ENCODE data around the gene CABCOCO1. TPM values are rescaled to one million over a fixed set of nuclear protein-coding genes. Genes with fewer than 3 reads are reported as not detected.

Gene CABCOCO1
- total RNA-seq, 2 donors from 2014 or later: not detected

DNA sequence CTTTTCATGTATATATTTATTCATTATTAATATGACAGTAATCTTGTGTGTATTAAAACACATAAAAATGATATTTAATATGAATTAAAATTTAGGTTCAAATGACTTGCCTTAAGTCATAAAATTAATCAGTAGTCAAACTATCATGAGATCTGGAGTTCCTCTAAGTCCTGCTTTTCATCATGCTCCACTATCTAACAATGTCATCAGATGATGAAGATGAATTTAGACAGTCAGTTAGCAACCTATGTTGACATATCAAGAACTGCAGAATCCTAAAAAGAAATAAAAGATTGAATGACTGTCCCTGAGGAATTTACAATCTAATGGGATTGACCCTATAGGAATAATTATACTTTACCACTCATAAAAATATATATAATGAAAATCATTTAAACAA is 7.1 kb downstream of the CABCOCO1 start:
- intact Hi-C loops (cut with DNase I): no loop called here
- no peak overlapping the region for H3K4me3 ChIP-seq

DNA sequence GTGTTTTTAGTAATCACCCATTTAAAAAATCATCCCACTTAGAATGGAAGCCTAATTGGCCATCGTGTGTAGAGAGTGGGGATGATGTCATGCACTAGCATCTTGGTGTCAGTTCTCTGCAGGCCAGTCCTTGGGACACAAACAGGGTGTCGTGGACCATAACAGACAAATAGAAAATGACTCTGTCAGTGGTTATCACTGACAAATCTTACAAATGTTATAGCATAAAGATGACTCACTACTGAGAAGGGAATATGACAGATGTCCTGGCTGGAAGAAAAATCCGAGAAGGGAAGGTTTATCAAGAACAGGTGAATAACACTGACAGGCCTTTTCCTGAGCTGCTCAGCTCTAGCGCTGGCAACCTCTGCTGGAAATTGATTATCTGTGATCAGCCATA is 10.6 kb downstream of the CABCOCO1 start:
- no peaks in the 10 kb centered on the region for H3K27me3 ChIP-seq
- H3K27ac ChIP-seq: no peak overlapping the region
- no peaks in the 10 kb centered on the region for H3K36me3 ChIP-seq (replicated peaks in 1 of 2; ENCODE audit: insufficient read depth in 1 of 2, low read depth in 2 of 2)
- WGBS, 2 donors: 62 to 66% methylated on average over 4 of the region's 4 CpGs
- DNase-seq (no peak), ATAC-seq (no peak)
- intact Hi-C loops (cut with DNase I): no loop called here
- H3K4me3 ChIP-seq: no peak overlapping the region
- no peaks in the 10 kb centered on the region for H3K9me3 ChIP-seq
- H3K4me1 ChIP-seq: no peaks in the 10 kb centered on the region
- no peak for TF ChIP-seq POLR2A (IDR thresholded peaks at IDR 0.05)
- TF ChIP-seq, protein P1, sequence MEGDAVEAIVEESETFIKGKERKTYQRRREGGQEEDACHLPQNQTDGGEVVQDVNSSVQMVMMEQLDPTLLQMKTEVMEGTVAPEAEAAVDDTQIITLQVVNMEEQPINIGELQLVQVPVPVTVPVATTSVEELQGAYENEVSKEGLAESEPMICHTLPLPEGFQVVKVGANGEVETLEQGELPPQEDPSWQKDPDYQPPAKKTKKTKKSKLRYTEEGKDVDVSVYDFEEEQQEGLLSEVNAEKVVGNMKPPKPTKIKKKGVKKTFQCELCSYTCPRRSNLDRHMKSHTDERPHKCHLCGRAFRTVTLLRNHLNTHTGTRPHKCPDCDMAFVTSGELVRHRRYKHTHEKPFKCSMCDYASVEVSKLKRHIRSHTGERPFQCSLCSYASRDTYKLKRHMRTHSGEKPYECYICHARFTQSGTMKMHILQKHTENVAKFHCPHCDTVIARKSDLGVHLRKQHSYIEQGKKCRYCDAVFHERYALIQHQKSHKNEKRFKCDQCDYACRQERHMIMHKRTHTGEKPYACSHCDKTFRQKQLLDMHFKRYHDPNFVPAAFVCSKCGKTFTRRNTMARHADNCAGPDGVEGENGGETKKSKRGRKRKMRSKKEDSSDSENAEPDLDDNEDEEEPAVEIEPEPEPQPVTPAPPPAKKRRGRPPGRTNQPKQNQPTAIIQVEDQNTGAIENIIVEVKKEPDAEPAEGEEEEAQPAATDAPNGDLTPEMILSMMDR (IDR thresholded peaks at IDR 0.05): no peak

More for the DNA sequence above, 7.1 kb downstream of the CABCOCO1 start:
- DNase-seq (no peak), ATAC-seq (no peak)
- Histone ChIP-seq H3K36me3 (replicated peaks in 1 of 2; ENCODE audit: insufficient read depth in 1 of 2, low read depth in 2 of 2) (no peaks in the 10 kb centered on the region), H3K27me3 (no peaks in the 10 kb centered on the region), H3K9me3 (no peaks in the 10 kb centered on the region), H3K4me1 (no peaks in the 10 kb centered on the region), H3K27ac (no peak overlapping the region)
- TF ChIP-seq, protein P1 (IDR thresholded peaks at IDR 0.05): no peak
- TF ChIP-seq POLR2A (IDR thresholded peaks at IDR 0.05): no peak

DNA sequence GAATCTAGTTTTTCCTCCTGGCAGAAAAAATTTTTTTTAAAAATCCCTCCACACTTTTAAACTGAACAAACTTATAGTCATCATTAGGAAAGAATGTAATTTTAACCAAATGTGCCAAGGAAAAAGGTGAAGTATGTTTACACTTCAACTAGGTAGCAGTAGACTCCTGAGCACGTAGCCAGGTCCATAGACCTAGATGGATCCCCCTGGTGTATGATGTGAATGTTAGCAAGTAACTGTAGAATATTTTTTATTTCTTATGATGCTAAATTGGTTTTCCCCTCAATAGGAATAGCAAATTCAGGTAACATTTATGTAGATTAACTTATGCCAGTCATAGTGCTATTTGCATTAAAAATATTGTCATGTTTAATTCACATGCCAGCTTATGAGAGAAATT is 19.6 kb downstream of the CABCOCO1 start:
- no peak for DNase-seq
- no peak for ATAC-seq
- 68 to 70% methylated on average over 1 of the region's 1 CpG for WGBS, 2 donors
- no peaks in the 10 kb centered on the region for H3K27me3 ChIP-seq
- H3K4me1 ChIP-seq: peaks cover 4% of the 10 kb centered on the region
- no peak overlapping the region for H3K27ac ChIP-seq
- peaks cover 0 to 2% (median 0%) of the 10 kb centered on the region in 3 donors for H3K9me3 ChIP-seq
- no peaks in the 10 kb centered on the region for H3K36me3 ChIP-seq (replicated peaks in 1 of 2; ENCODE audit: insufficient read depth in 1 of 2, low read depth in 2 of 2)
- intact Hi-C loops (cut with DNase I): no loop called here
- TF ChIP-seq POLR2A (IDR thresholded peaks at IDR 0.05): no peak
- TF ChIP-seq, protein P1 (IDR thresholded peaks at IDR 0.05): no peak
- H3K4me3 ChIP-seq: no peak overlapping the region

DNA sequence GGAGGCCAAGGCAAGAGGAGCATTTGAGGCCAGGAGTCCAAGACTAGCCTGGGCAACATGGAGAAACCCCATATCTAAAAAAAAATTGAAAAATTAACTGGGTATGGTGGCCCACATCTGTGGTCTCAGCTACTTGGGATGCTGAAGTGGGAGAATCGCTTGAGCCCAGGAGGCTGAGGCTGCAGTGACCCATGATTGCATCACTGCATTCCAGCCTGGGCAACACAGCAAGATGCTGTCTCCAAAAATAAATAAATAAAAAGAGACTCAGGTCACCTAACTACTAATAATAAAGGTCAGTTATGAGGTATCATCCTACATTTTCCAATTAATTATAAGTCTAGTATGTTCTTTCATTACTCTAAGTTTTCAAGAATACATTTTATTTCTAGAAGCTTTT is 20.6 kb downstream of the CABCOCO1 start:
- intact Hi-C loops (cut with DNase I): no loop called here
- no peak for DNase-seq
- TF ChIP-seq POLR2A (IDR thresholded peaks at IDR 0.05): no peak
- TF ChIP-seq, protein P1 (IDR thresholded peaks at IDR 0.05): no peak
- Histone ChIP-seq H3K4me3 (no peak overlapping the region), H3K9me3 (peaks cover 0 to 2% (median 0%) of the 10 kb centered on the region in 3 donors), H3K27ac (no peak overlapping the region), H3K4me1 (peaks cover 4% of the 10 kb centered on the region), H3K36me3 (replicated peaks in 1 of 2; ENCODE audit: insufficient read depth in 1 of 2, low read depth in 2 of 2) (no peaks in the 10 kb centered on the region), H3K27me3 (no peaks in the 10 kb centered on the region)
- WGBS, 2 donors: 89 to 91% methylated on average over 1 of the region's 1 CpG
- ATAC-seq: no peak

DNA sequence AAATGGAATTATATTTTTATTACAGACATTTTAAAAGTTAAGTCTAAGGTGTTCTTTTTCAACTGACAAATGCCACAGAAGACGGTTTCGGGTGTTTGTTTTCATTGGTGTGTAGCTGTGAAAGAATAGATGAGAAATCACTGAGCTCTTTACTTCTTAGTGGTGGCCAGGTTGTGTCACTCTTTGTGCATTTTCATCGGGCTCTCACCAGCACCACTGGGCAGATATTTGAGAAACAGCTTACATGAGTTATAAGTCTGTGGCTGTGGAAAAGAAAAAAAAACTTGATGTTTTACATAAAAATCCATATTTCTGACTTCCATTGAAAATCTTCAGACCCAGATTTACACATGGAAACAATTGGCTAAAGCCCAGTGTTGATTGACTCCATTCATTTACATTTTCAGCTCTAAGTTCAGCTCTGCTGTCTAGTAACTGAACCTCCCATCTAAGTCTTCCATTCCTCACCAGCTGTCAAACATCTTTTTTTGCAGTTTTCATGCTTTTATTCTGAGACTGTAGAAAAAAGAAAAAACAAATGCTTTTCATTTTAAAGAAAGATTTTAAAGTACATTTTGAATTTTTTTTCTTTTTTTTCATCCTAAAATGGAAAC is 22.3 kb downstream of the CABCOCO1 start:
- Histone ChIP-seq H3K9me3 (peaks cover 0 to 2% (median 0%) of the 10 kb centered on the region in 3 donors), H3K4me1 (no peaks in the 10 kb centered on the region), H3K27ac (no peak overlapping the region), H3K4me3 (no peak overlapping the region), H3K27me3 (no peaks in the 10 kb centered on the region), H3K36me3 (replicated peaks in 1 of 2; ENCODE audit: insufficient read depth in 1 of 2, low read depth in 2 of 2) (no peaks in the 10 kb centered on the region)
- TF ChIP-seq, protein P1 (IDR thresholded peaks at IDR 0.05): no peak
- TF ChIP-seq POLR2A (IDR thresholded peaks at IDR 0.05): no peak
- no peak for ATAC-seq
- intact Hi-C loops (cut with DNase I): no loop called here
- WGBS, 2 donors: 67 to 79% methylated on average over 3 of the region's 3 CpGs
- no peak for DNase-seq

All from body of pancreas (tissue), 4 donors.